K562 (cell line): Measurements from ENCODE around the gene SOWAHA. TPM values are rescaled to one million over a fixed set of nuclear protein-coding genes. Genes with fewer than 3 reads are reported as not detected.

Source experiments
- DACH1 ChIP-seq: fragments of 450-650 bp; IDR thresholded peaks from 2 replicates; pipeline ENCODE4 v1.6.1; 2018; ENCODE audit not compliant: partially characterized antibody
- ELF2 ChIP-seq: fragments of 250-450 bp; sonication (Bioruptor Pico); IDR thresholded peaks from 2 replicates; pipeline ENCODE4 v1.5.0; 2021; ENCODE audit warnings: mild to moderate bottlenecking
- ETS2 ChIP-seq: IDR thresholded peaks from 2 replicates; pipeline ENCODE4 v1.6.1; 2016; ENCODE audit warnings: borderline replicate concordance, missing genetic modification characterization, mild to moderate bottlenecking, moderate library complexity, missing compliant biosample characterization; ENCODE audit not compliant: poor library complexity, severe bottlenecking
- HLTF ChIP-seq: fragments of 450-650 bp; IDR thresholded peaks from 2 replicates; pipeline ENCODE4 v1.6.1; 2016
- KLF10 ChIP-seq: fragments of 250-450 bp; sonication (Bioruptor Pico); IDR thresholded peaks from 2 replicates; pipeline ENCODE4 v1.6.1; 2021; ENCODE audit warnings: matching md5 sums
- MEIS2 ChIP-seq: fragments of 450-650 bp; IDR thresholded peaks from 2 replicates; pipeline ENCODE4 v1.6.1; 2014; ENCODE audit warnings: mild to moderate bottlenecking; ENCODE audit not compliant: partially characterized antibody
- NFRKB ChIP-seq: fragments of 450-650 bp; IDR thresholded peaks from 2 replicates; pipeline ENCODE4 v1.6.1; 2016; ENCODE audit warnings: low read depth
- NONO ChIP-seq, 2 experiments: fragments of 200-400 bp in 1 of 2; fragments of 450-650 bp in 1 of 2; formaldehyde crosslinking in 1 of 2; IDR thresholded peaks; 2 replicates each; pipeline ENCODE4 v1.6.1; 2017; ENCODE audit warnings: low read depth in 2 of 2, mild to moderate bottlenecking in 2 of 2, moderate library complexity in 2 of 2, low read length in 1 of 2
- PBX2 ChIP-seq, 2 experiments: IDR thresholded peaks in 1 of 2; conservative IDR thresholded peaks in 1 of 2; 2 replicates each; pipeline ENCODE4 v1.6.1; 2016; ENCODE audit warnings: low read depth in 2 of 2, mild to moderate bottlenecking in 1 of 2, missing compliant biosample characterization in 1 of 2, missing genetic modification characterization in 1 of 2, moderate library complexity in 1 of 2
- PHB ChIP-seq: fragments of 250-450 bp; sonication (Bioruptor Pico); IDR thresholded peaks from 2 replicates; pipeline ENCODE4 v1.5.0; 2021
- POU5F1 ChIP-seq: fragments of 150-350 bp; IDR thresholded peaks from 2 replicates; pipeline ENCODE4 v1.6.1; 2014; ENCODE audit warnings: borderline replicate concordance, low read length, low read depth, mild to moderate bottlenecking; ENCODE audit not compliant: partially characterized antibody
- RFX1 ChIP-seq: fragments of 450-650 bp; IDR thresholded peaks from 2 replicates; pipeline ENCODE4 v1.6.1; 2016; ENCODE audit warnings: mild to moderate bottlenecking, moderate library complexity
- STAG1 ChIP-seq: sonication (generic); formaldehyde crosslinking; IDR thresholded peaks from 2 replicates; pipeline ENCODE4 v1.5.0; 2020; ENCODE audit warnings: missing genetic modification reagents, borderline replicate concordance
- SUPT5H ChIP-seq: fragments of 450-650 bp; IDR thresholded peaks from 2 replicates; pipeline ENCODE4 v1.6.1; 2016
- TBP ChIP-seq: optimal IDR thresholded peaks from 2 replicates; pipeline ENCODE3; 2011; ENCODE audit warnings: low read depth, low read length, improper control_type of control experiment
- ZNF212 ChIP-seq: fragments of 450-650 bp; formaldehyde crosslinking; IDR thresholded peaks from 2 replicates; pipeline ENCODE4 v1.4.0; 2020; ENCODE audit warnings: mild to moderate bottlenecking
- ZNF253 ChIP-seq: fragments of 250-450 bp; sonication (Bioruptor Pico); conservative IDR thresholded peaks from 2 replicates; pipeline ENCODE4 v1.6.1; 2021; ENCODE audit warnings: mild to moderate bottlenecking
- ZNF398 ChIP-seq: fragments of 250-450 bp; sonication (Bioruptor Pico); IDR thresholded peaks from 2 replicates; pipeline ENCODE4 v1.8.0; 2021; ENCODE audit warnings: moderate library complexity, mild to moderate bottlenecking, inconsistent platforms
- ZNF79 ChIP-seq: fragments of 250-450 bp; sonication (Bioruptor Pico); IDR thresholded peaks from 2 replicates; pipeline ENCODE4 v1.4.0; 2020; ENCODE audit warnings: low read depth, mild to moderate bottlenecking, moderate library complexity
- polyA plus RNA-seq, 8 experiments: library from polyadenylated mRNA; depleted of rRNA in 4 of 8; stranded (reverse) in 5 of 8; unstranded in 3 of 8; fragments of >200 nt; fragmentation: Nextera tagmentation in 2 of 8; fragmentation: Illumina TruSeq in 1 of 8; extraction: Ambion mirVana in 2 of 8; extraction: Trizol in 1 of 8; gene quantifications; 2 replicates each; pipeline versions ENCODE4 v1.2.1 to v1.2.3, GENCODE V29; 2011 to 2014; ENCODE audit warnings: inconsistent platforms in 1 of 8, missing spikeins in 1 of 8
- total RNA-seq, 7 experiments: library from RNA; depleted of rRNA in 6 of 7; stranded (reverse); fragments of >200 nt in 6 of 7; fragmentation: Illumina TruSeq in 2 of 7; extraction: Trizol in 2 of 7; gene quantifications; 2 replicates each; pipeline versions ENCODE4 v1.2.1 to v1.2.3, GENCODE V29; 2011 to 2021; ENCODE audit warnings: low replicate concordance in 1 of 7
- TF ChIP-seq, protein P1 (sequence below): sonication (generic); formaldehyde crosslinking; IDR thresholded peaks from 2 replicates; pipeline ENCODE4 v1.8.0; 2022; ENCODE audit warnings: mild to moderate bottlenecking, missing genetic modification reagents

The SOWAHA gene
- total and polyA plus RNA-seq, 9 of the 15 experiments (the other 6 are each of a cell fraction or from before 2014, with no cell fraction given), result not detected

- TF ChIP-seq HLTF (no peak), STAG1 (CRISPR knock-in tag) (0 out of 2 replicates have a peak, but pooled peaks have one; percentile 8), PHB (CRISPR knock-in tag) (0 out of 2 replicates have a peak, but pooled peaks have one; percentile 65), ZNF398 (CRISPR knock-in tag) (no peak), KLF10 (no peak), SUPT5H (no peak), DACH1 (peak; percentile 13), MEIS2 (no peak), NONO (IDR thresholded peaks at IDR 0.05; ENCODE audit: low read depth in 2 of 2, low read length in 1 of 2) (no peak), POU5F1 (no peak), ZNF253 (no peak), NFRKB (peak; percentile 38; the same call in 1 of the 2 replicates), RFX1 (no peak), PBX2 (CRISPR knock-in tag; IDR thresholded peaks at IDR 0.05; ENCODE audit: low read depth) (no peak), PBX2 (tag; conservative IDR thresholded peaks at IDR 0.05; ENCODE audit: low read depth) (no peak), ZNF79 (CRISPR knock-in tag) (no peak), ZNF212 (CRISPR knock-in tag) (no peak), TBP (no peak), ELF2 (CRISPR knock-in tag) (peak; percentile 75), ETS2 (tag) (no peak)
- TF ChIP-seq, protein P1, sequence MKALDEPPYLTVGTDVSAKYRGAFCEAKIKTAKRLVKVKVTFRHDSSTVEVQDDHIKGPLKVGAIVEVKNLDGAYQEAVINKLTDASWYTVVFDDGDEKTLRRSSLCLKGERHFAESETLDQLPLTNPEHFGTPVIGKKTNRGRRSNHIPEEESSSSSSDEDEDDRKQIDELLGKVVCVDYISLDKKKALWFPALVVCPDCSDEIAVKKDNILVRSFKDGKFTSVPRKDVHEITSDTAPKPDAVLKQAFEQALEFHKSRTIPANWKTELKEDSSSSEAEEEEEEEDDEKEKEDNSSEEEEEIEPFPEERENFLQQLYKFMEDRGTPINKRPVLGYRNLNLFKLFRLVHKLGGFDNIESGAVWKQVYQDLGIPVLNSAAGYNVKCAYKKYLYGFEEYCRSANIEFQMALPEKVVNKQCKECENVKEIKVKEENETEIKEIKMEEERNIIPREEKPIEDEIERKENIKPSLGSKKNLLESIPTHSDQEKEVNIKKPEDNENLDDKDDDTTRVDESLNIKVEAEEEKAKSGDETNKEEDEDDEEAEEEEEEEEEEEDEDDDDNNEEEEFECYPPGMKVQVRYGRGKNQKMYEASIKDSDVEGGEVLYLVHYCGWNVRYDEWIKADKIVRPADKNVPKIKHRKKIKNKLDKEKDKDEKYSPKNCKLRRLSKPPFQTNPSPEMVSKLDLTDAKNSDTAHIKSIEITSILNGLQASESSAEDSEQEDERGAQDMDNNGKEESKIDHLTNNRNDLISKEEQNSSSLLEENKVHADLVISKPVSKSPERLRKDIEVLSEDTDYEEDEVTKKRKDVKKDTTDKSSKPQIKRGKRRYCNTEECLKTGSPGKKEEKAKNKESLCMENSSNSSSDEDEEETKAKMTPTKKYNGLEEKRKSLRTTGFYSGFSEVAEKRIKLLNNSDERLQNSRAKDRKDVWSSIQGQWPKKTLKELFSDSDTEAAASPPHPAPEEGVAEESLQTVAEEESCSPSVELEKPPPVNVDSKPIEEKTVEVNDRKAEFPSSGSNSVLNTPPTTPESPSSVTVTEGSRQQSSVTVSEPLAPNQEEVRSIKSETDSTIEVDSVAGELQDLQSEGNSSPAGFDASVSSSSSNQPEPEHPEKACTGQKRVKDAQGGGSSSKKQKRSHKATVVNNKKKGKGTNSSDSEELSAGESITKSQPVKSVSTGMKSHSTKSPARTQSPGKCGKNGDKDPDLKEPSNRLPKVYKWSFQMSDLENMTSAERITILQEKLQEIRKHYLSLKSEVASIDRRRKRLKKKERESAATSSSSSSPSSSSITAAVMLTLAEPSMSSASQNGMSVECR (CRISPR knock-in tag), result 0 out of 2 replicates have a peak, but pooled peaks have one; percentile 25
Measured at GRCh38 chr5:132865668-132866341, 52.7 kb downstream of the SOWAHA start (continued).
